GM12878 (cell line): Measurements from ENCODE around the gene ZMIZ1. TPM values are rescaled to one million over a fixed set of nuclear protein-coding genes. Genes with fewer than 3 reads are reported as not detected.

ENCODE experiments used
- ATAC-seq: fragments of 200-7000 bp; cut with Tn5 transposase; 3 replicates; pipeline ENCODE4 v1.9.1; 2020; ENCODE audit warnings: mild to moderate bottlenecking, moderate library complexity
- BruUV-seq: library from RNA; stranded (reverse); fragments of 400-500 nt; replicated peaks from 2 replicates; lab custom pipeline; 2021; lab: Mats Ljungman, UMichigan
- CTCF ChIA-PET: fragments of 300-600 bp; sonication (Branson Sonifier 250); formaldehyde crosslinking; extraction: SDS; loops from one replicate; lab custom pipeline; 2021; ENCODE audit warnings: inconsistent platforms; lab: Yijun Ruan, JAX
- POLR2A ChIA-PET: fragments of 350-600 bp; formaldehyde crosslinking; extraction: SDS; loops from one replicate; lab custom pipeline; 2021; ENCODE audit warnings: inconsistent platforms; lab: Charles Lee
- RAD21 ChIA-PET: fragments of 300-600 bp; sonication (Branson Sonifier 250); formaldehyde crosslinking; loops from one replicate; lab custom pipeline; 2023; ENCODE audit warnings: antibody characterized with exemption; ENCODE audit not compliant: unreplicated experiment; lab: Charles Lee
- SMC1A ChIA-PET: fragments of 300-600 bp; sonication (Branson Sonifier 250); formaldehyde crosslinking; loops from one replicate; lab custom pipeline; 2023; ENCODE audit not compliant: unreplicated experiment, uncharacterized antibody; lab: Charles Lee
- DNase-seq: peaks from one replicate; pipeline ENCODE4 v3.0.0-alpha.2; 2011; ENCODE audit warnings: low read depth, low spot score
- FAIRE-seq: peaks from 3 replicates; lab custom pipeline; 2011; peaks lifted over from hg19 to GRCh38; lab: Jason Lieb, UNC
- H2AFZ ChIP-seq: 2 replicates; pipeline ENCODE4 v1.6.0; 2011; ENCODE audit warnings: low read depth, low read length, control low read depth; ENCODE audit not compliant: control insufficient read depth
- H3K27ac ChIP-seq: 2 replicates; pipeline ENCODE4 v1.5.1; 2011; ENCODE audit warnings: control low read depth; ENCODE audit not compliant: control insufficient read depth, insufficient read depth
- H3K27me3 ChIP-seq, 2 experiments: replicated peaks in 1 of 2; 2 replicates each; pipeline versions ENCODE4 v1.6.0 to v1.6.1; 2011; ENCODE audit warnings: low read length in 1 of 2; ENCODE audit not compliant: control insufficient read depth in 2 of 2, insufficient read depth in 2 of 2
- H3K36me3 ChIP-seq, 2 experiments: 2 replicates each; pipeline ENCODE4 v1.5.1; 2011; ENCODE audit warnings: low read length in 1 of 2; ENCODE audit not compliant: control insufficient read depth in 2 of 2, insufficient read depth in 2 of 2
- H3K4me1 ChIP-seq: 2 replicates; pipeline ENCODE4 v1.6.1; 2011; ENCODE audit warnings: mild to moderate bottlenecking, low read length, moderate library complexity, mixed read lengths; ENCODE audit not compliant: control insufficient read depth, insufficient read depth
- H3K4me2 ChIP-seq: 2 replicates; pipeline ENCODE4 v1.6.0; 2011; ENCODE audit warnings: control low read depth; ENCODE audit not compliant: control insufficient read depth, insufficient read depth
- H3K4me3 ChIP-seq: fragments of 200-600 bp; sonication (generic); 2 replicates; pipeline ENCODE4 v1.5.1; 2016
- H3K79me2 ChIP-seq: 2 replicates; pipeline ENCODE4 v1.6.0; 2011; ENCODE audit warnings: low read length; ENCODE audit not compliant: control insufficient read depth, insufficient read depth
- H3K9ac ChIP-seq: 2 replicates; pipeline ENCODE4 v1.8.0; 2011; ENCODE audit warnings: low read length, control low read depth, mixed read lengths; ENCODE audit not compliant: control insufficient read depth, insufficient read depth
- H3K9me3 ChIP-seq: replicated peaks from 3 replicates; pipeline ENCODE4 v1.5.1; 2011; ENCODE audit warnings: mild to moderate bottlenecking, low read length; ENCODE audit not compliant: control insufficient read depth, insufficient read depth
- H4K20me1 ChIP-seq: 2 replicates; pipeline ENCODE4 v1.6.0; 2011; ENCODE audit not compliant: control insufficient read depth, insufficient read depth
- EED ChIP-seq: sonication (generic); IDR thresholded peaks from 2 replicates; pipeline ENCODE4 v1.6.1; 2016; ENCODE audit warnings: antibody characterized with exemption, low read depth
- GABPA ChIP-seq: IDR thresholded peaks from 2 replicates; pipeline ENCODE4 v1.6.1; 2014; ENCODE audit warnings: antibody characterized with exemption, low read depth, mild to moderate bottlenecking, inconsistent platforms
- IRF4 ChIP-seq: IDR thresholded peaks from 2 replicates; pipeline ENCODE4 v1.6.1; 2011; ENCODE audit warnings: low read depth, low read length
- MTA3 ChIP-seq: IDR thresholded peaks from 2 replicates; pipeline ENCODE4 v1.6.1; 2012; ENCODE audit warnings: low read length, inconsistent platforms, borderline replicate concordance
- NFXL1 ChIP-seq: fragments of 450-650 bp; IDR thresholded peaks from 2 replicates; pipeline ENCODE4 v1.6.1; 2017; ENCODE audit warnings: antibody characterized with exemption, mild to moderate bottlenecking, borderline replicate concordance
- NFYA ChIP-seq: IDR thresholded peaks from 2 replicates; pipeline ENCODE4 v1.6.1; 2011; ENCODE audit warnings: low read depth, mild to moderate bottlenecking, low read length, improper control_type of control experiment, borderline replicate concordance
- PAX5 ChIP-seq: IDR thresholded peaks from 2 replicates; pipeline ENCODE4 v1.6.1; 2011; ENCODE audit warnings: low read depth, low read length, borderline replicate concordance
- PML ChIP-seq: IDR thresholded peaks from 2 replicates; pipeline ENCODE4 v1.6.1; 2012; ENCODE audit warnings: low read length, inconsistent platforms
- SIX5 ChIP-seq: IDR thresholded peaks from 2 replicates; pipeline ENCODE4 v1.6.1; 2011; ENCODE audit warnings: mild to moderate bottlenecking, low read depth, low read length, moderate library complexity; ENCODE audit not compliant: severe bottlenecking
- SMC3 ChIP-seq: IDR thresholded peaks from 2 replicates; pipeline ENCODE4 v1.6.1; 2011; ENCODE audit warnings: low read length, improper control_type of control experiment, borderline replicate concordance
- SPI1 ChIP-seq: IDR thresholded peaks from 2 replicates; pipeline ENCODE4 v1.6.1; 2011; ENCODE audit warnings: low read depth, mild to moderate bottlenecking, low read length, moderate library complexity, borderline replicate concordance; ENCODE audit not compliant: insufficient read depth
- TCF3 ChIP-seq: IDR thresholded peaks from 2 replicates; pipeline ENCODE4 v1.6.1; 2012; ENCODE audit warnings: low read depth, mild to moderate bottlenecking, low read length, borderline replicate concordance; ENCODE audit not compliant: insufficient read depth
- ZNF274 ChIP-seq: IDR thresholded peaks from one replicate; pipeline ENCODE4 v1.8.0; 2011; ENCODE audit not compliant: insufficient read length, insufficient read depth
- WGBS: methylation state at CpG from one replicate; pipeline ENCODE4 v1.1.6; 2016; ENCODE audit warnings: low lambda C conversion rate; ENCODE audit not compliant: insufficient replicate concordance, insufficient coverage; ENCODE audit errors: missing lambda C conversion rate; 5-methylcytosine and 5-hydroxymethylcytosine counted together
- in situ Hi-C: fragments of 300-500 bp; cut with MboI; formaldehyde crosslinking; loops from 9 replicates; pipeline ENCODE4 v1.14.3; 2018; ENCODE audit warnings: mixed read lengths
- intact Hi-C: fragments of 100-400 bp; cut with micrococcal nuclease; formaldehyde crosslinking; loops from one replicate; pipeline ENCODE4 v1.14.2; 2022; ENCODE audit not compliant: unreplicated experiment
- polyA plus RNA-seq, 11 experiments: library from polyadenylated mRNA; depleted of rRNA in 4 of 11; unstranded in 6 of 11; stranded (reverse) in 5 of 11; fragments of >200 nt; fragmentation: Nextera tagmentation in 4 of 11; fragmentation: Illumina TruSeq in 1 of 11; extraction: Ambion mirVana in 4 of 11; extraction: Trizol in 1 of 11; gene quantifications; 1 replicate in 1 of 11; 2 replicates in 10 of 11; pipeline versions ENCODE4 v1.2.1 to v1.2.3, GENCODE V29; 2011 to 2016; ENCODE audit warnings: inconsistent platforms in 2 of 11, missing spikeins in 2 of 11, low read depth in 1 of 11
- total RNA-seq, 4 experiments: library from RNA; depleted of rRNA in 3 of 4; stranded (reverse); fragments of >200 nt in 3 of 4; fragmentation: Illumina TruSeq in 1 of 4; extraction: Trizol in 1 of 4; gene quantifications; 2 replicates each; pipeline versions ENCODE4 v1.2.1 to v1.2.3, GENCODE V29; 2013 to 2021
- TF ChIP-seq, protein P1 (sequence below), 3 experiments: IDR thresholded peaks in 2 of 3; conservative IDR thresholded peaks in 1 of 3; 2 replicates each; pipeline ENCODE4 v1.5.1; 2011; ENCODE audit warnings: low read depth in 3 of 3, low read length in 3 of 3, mild to moderate bottlenecking in 3 of 3, control low read depth in 2 of 3, moderate library complexity in 2 of 3, inconsistent platforms in 1 of 3, mixed read lengths in 1 of 3; ENCODE audit not compliant: control insufficient read depth in 2 of 3, insufficient read depth in 1 of 3; ENCODE audit errors: extremely low read depth in 1 of 3
- TF ChIP-seq, protein P2 (sequence below): fragments of 450-650 bp; IDR thresholded peaks from 2 replicates; pipeline ENCODE4 v1.6.1; 2017; ENCODE audit warnings: mild to moderate bottlenecking

ZMIZ1 gene
- total and polyA plus RNA-seq, 10 of the 15 experiments (the other 5 are each of a cell fraction or from before 2014, with no cell fraction given), result 3.1 to 82.3 (median 14.9) TPM

DNA sequence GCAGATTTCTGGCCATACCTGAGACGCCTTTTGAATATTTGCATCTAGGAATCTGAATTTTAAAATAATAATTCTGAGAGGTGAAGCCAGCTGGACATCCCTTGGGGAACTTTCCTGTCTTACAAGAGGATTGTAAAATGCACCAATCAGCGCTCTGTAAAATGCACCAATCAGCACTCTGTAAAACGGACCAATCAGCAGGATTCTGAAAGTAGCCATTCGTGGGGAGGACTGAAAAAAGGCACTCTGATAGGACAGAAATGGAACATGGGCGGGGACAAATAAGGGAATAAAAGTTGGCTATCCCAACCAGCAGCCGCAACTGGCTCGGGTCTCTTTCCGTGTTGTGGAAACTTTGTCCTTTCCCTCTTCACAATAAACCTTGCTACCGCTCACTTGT lies 288.4 kb downstream of the ZMIZ1 start:
- BruUV-seq, result no TSS peak
- SMC1A ChIA-PET, result interaction anchor here (1.2 kb wide), 1 partner anchor 109 kb away, joined by 3 read pairs; no protein-coding TSS in a partner anchor
- DNase-seq, result no peak
- POLR2A ChIA-PET, result no interaction called here
- RAD21 ChIA-PET, result interaction anchor here (1.1 kb wide), 1 partner anchor 34 kb away, joined by 4 read pairs; no protein-coding TSS in a partner anchor
- TF ChIP-seq ZNF274 (no peak), TCF3 (no peak), IRF4 (no peak), SPI1 (no peak), EED (no peak), PML (no peak), PAX5 (no peak), NFYA (no peak), NFXL1 (no peak), GABPA (no peak), SMC3 (no peak), MTA3 (no peak), SIX5 (no peak)
- TF ChIP-seq, protein P1, sequence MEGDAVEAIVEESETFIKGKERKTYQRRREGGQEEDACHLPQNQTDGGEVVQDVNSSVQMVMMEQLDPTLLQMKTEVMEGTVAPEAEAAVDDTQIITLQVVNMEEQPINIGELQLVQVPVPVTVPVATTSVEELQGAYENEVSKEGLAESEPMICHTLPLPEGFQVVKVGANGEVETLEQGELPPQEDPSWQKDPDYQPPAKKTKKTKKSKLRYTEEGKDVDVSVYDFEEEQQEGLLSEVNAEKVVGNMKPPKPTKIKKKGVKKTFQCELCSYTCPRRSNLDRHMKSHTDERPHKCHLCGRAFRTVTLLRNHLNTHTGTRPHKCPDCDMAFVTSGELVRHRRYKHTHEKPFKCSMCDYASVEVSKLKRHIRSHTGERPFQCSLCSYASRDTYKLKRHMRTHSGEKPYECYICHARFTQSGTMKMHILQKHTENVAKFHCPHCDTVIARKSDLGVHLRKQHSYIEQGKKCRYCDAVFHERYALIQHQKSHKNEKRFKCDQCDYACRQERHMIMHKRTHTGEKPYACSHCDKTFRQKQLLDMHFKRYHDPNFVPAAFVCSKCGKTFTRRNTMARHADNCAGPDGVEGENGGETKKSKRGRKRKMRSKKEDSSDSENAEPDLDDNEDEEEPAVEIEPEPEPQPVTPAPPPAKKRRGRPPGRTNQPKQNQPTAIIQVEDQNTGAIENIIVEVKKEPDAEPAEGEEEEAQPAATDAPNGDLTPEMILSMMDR (IDR thresholded peaks at IDR 0.05 in 2 of 3, conservative IDR thresholded peaks at IDR 0.05 in 1 of 3; ENCODE audit: control insufficient read depth in 2 of 3, extremely low read depth in 1 of 3, insufficient read depth in 1 of 3, low read depth in 3 of 3, low read length in 3 of 3), result no peak
- TF ChIP-seq, protein P2, sequence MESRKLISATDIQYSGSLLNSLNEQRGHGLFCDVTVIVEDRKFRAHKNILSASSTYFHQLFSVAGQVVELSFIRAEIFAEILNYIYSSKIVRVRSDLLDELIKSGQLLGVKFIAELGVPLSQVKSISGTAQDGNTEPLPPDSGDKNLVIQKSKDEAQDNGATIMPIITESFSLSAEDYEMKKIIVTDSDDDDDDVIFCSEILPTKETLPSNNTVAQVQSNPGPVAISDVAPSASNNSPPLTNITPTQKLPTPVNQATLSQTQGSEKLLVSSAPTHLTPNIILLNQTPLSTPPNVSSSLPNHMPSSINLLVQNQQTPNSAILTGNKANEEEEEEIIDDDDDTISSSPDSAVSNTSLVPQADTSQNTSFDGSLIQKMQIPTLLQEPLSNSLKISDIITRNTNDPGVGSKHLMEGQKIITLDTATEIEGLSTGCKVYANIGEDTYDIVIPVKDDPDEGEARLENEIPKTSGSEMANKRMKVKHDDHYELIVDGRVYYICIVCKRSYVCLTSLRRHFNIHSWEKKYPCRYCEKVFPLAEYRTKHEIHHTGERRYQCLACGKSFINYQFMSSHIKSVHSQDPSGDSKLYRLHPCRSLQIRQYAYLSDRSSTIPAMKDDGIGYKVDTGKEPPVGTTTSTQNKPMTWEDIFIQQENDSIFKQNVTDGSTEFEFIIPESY, result no peak
- TF ChIP-seq, all 136 proteins: peak for 0
- H3K9me3 ChIP-seq, result no peaks in the 10 kb centered on the region; the same call in 2 of the 3 replicates
- intact Hi-C loops (no loop called here), in situ Hi-C loops (no loop called here)
- peaks cover 19 to 25% of the 10 kb centered on the region in 2 experiments for H3K36me3 ChIP-seq
- peaks cover 19% of the 10 kb centered on the region for H3K4me1 ChIP-seq
- H2AFZ ChIP-seq, result no peak overlapping the region
- no peak overlapping the region for H3K4me2 ChIP-seq
- no peak for FAIRE-seq
- H3K4me3 ChIP-seq, result no peak overlapping the region
- H4K20me1 ChIP-seq, result no peaks in the 10 kb centered on the region; the same call in 1 of the 2 replicates
- H3K27ac ChIP-seq, result no peak overlapping the region
- no peak for ATAC-seq
- H3K27me3 ChIP-seq, result no peaks in the 10 kb centered on the region
- CTCF ChIA-PET, result interaction anchor here (2.5 to 4.8 kb wide), 2 partner anchors 12 to 17 kb away, joined by 14 to 24 read pairs; no protein-coding TSS in a partner anchor
- H3K9ac ChIP-seq, result no peak overlapping the region
- H3K79me2 ChIP-seq, result peaks cover 5% of the 10 kb centered on the region
- 98% methylated on average over 9 of the region's 9 CpGs for WGBS
